HL-60 (cell line): ENCODE data around the gene FASTK.

Experiments used
- DNase-seq, 2 experiments: peaks; one replicate each; pipeline ENCODE4 v3.0.0-alpha.2; 2010 to 2020; ENCODE audit warnings: low read depth in 1 of 2, low spot score in 1 of 2
- H3K27ac ChIP-seq: fragments of 250-450 bp; sonication (Bioruptor Pico); replicated peaks from 2 replicates; pipeline ENCODE4 v1.5.1; 2020; ENCODE audit warnings: mild to moderate bottlenecking, moderate library complexity
- H3K27me3 ChIP-seq: fragments of 250-450 bp; sonication (Bioruptor Pico); 2 replicates; pipeline ENCODE4 v1.5.1; 2021; ENCODE audit warnings: mild to moderate bottlenecking, moderate library complexity; ENCODE audit not compliant: insufficient read depth, poor library complexity, severe bottlenecking
- H3K4me3 ChIP-seq: replicated peaks from 2 replicates; pipeline ENCODE4 v1.5.1; 2011; ENCODE audit warnings: mild to moderate bottlenecking, control low read depth, low read length; ENCODE audit not compliant: insufficient read depth
- CTCF ChIP-seq: IDR thresholded peaks from one replicate; pipeline ENCODE4 v1.5.1; 2011; ENCODE audit warnings: low read length, control low read depth, inconsistent platforms; ENCODE audit not compliant: insufficient read depth
- GABPA ChIP-seq: IDR thresholded peaks from 2 replicates; pipeline ENCODE4 v1.6.1; 2012; ENCODE audit warnings: low read depth
- POLR2AphosphoS5 ChIP-seq: IDR thresholded peaks from 2 replicates; pipeline ENCODE4 v1.6.1; 2012; ENCODE audit warnings: low read depth
- REST ChIP-seq: IDR thresholded peaks from 2 replicates; pipeline ENCODE4 v1.6.1; 2012; ENCODE audit warnings: low read depth; ENCODE audit not compliant: insufficient replicate concordance
- SPI1 ChIP-seq: IDR thresholded peaks from 2 replicates; pipeline ENCODE4 v1.6.1; 2012; ENCODE audit warnings: low read depth, mild to moderate bottlenecking, borderline replicate concordance

FASTK gene

GRCh38 chr7:151119902-151120301 is 39.3 kb upstream of the FASTK start:
- H3K27me3 ChIP-seq = no peaks in the 10 kb centered on the region
- H3K27ac ChIP-seq = no peak overlapping the region
- TF ChIP-seq SPI1 (no peak), POLR2AphosphoS5 (no peak), REST (no peak), CTCF (no peak), GABPA (no peak)
- no peak overlapping the region for H3K4me3 ChIP-seq
- no peak for DNase-seq

DNA sequence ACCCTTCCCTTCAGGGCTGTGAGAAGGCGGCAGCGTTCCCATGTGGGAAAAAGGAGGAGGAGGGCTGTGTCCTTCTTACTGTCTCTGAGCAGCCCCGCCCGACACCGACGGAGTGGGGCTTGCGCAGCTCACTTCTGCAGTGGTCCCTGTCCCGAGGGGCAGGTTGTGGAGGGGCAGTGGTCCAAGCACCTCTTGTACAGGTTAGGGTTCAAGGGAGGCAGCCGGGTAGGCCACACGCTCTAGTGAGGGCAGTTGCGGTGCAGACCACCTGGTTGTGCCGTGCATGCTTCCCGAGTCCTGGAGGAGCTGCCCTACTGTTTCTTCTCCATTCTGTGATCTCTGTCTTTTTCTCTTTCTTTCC is 38.4 kb upstream of the FASTK start:
- no peak for DNase-seq
- Histone ChIP-seq H3K27ac (no peak overlapping the region), H3K27me3 (no peaks in the 10 kb centered on the region), H3K4me3 (no peak overlapping the region)
- no peak for TF ChIP-seq POLR2AphosphoS5
- TF ChIP-seq CTCF = no peak
- no peak for TF ChIP-seq REST
- no peak for TF ChIP-seq GABPA
- TF ChIP-seq SPI1 = no peak

- Histone ChIP-seq H3K27me3 (no peaks in the 10 kb centered on the region), H3K4me3 (no peak overlapping the region), H3K27ac (peak overlapping the region; percentile 21; the same call in 1 of the 2 replicates)
- DNase-seq = no peak
- no peak for TF ChIP-seq CTCF
- no peak for TF ChIP-seq SPI1
Observed at GRCh38 chr7:151118108-151119054, 37.8 kb upstream of the FASTK start.

DNA sequence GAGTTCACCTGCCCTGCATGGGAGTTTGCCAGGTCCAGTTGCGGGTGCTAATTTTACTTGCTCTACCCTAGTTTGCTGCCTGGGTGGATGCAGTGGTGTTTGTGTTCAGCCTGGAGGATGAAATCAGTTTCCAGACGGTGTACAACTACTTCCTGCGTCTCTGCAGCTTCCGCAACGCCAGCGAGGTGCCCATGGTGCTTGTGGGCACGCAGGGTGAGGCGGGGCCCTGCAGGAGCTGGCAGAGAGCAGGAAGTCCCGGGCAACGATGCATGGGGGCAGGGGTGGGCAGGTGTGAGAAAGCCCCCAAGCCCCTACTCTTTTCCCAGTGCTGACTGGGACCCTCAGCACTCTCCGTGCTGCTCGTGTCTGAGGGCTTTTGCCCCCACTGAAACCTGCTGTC is 37.0 kb upstream of the FASTK start:
- Histone ChIP-seq H3K27ac (peak overlapping the region; percentile 21), H3K4me3 (no peak overlapping the region), H3K27me3 (no peaks in the 10 kb centered on the region)
- peak in 1 of 2 experiments; percentile 70 for DNase-seq
- no peak for TF ChIP-seq SPI1
- TF ChIP-seq REST = no peak
- no peak for TF ChIP-seq GABPA
- no peak for TF ChIP-seq CTCF
- TF ChIP-seq POLR2AphosphoS5 = no peak
